WTC11 (cell line): ENCODE data around the gene SPATC1L. TPM values are rescaled to one million over a fixed set of nuclear protein-coding genes. Genes with fewer than 3 reads are reported as not detected.
"Not testable (repeated sequence)": the region's sequence is repeated elsewhere in the genome, so short reads cannot be mapped to it uniquely, and the experiment has no call there.

Experiments used
- ATAC-seq: fragments of 200-7000 bp; cut with Tn5 transposase; 2 replicates; pipeline ENCODE4 v1.10.0; 2021; ENCODE audit warnings: mild to moderate bottlenecking, moderate library complexity
- CTCF ChIA-PET: fragments of 300-600 bp; sonication (Branson Sonifier 250); formaldehyde crosslinking; loops from one replicate; lab custom pipeline; 2021; ENCODE audit warnings: antibody characterized with exemption; lab: Charles Lee
- POLR2A ChIA-PET: fragments of 350-600 bp; sonication (Branson Sonifier 250); formaldehyde crosslinking; loops from one replicate; lab custom pipeline; 2021; ENCODE audit warnings: antibody characterized with exemption; lab: Charles Lee
- DNase-seq: peaks from one replicate; pipeline ENCODE4 v3.0.0; 2021; ENCODE audit warnings: low spot score
- H3K27ac Mint-ChIP-seq: 2 replicates; pipeline ENCODE4 v1.8.0; 2021; ENCODE audit warnings: mixed read lengths
- H3K27me3 Mint-ChIP-seq: 2 replicates; pipeline ENCODE4 v1.8.0; 2021; ENCODE audit warnings: low read depth, mild to moderate bottlenecking, moderate library complexity, mixed read lengths
- H3K36me3 Mint-ChIP-seq: 2 replicates; pipeline ENCODE4 v1.8.0; 2021; ENCODE audit warnings: mixed read lengths
- H3K4me1 Mint-ChIP-seq: 2 replicates; pipeline ENCODE4 v1.8.0; 2022; ENCODE audit warnings: mixed read lengths
- H3K4me3 Mint-ChIP-seq: 2 replicates; pipeline ENCODE4 v1.8.0; 2021; ENCODE audit warnings: mild to moderate bottlenecking, moderate library complexity, mixed read lengths
- H3K9me3 Mint-ChIP-seq: 2 replicates; pipeline ENCODE4 v1.8.0; 2021; ENCODE audit warnings: mixed read lengths
- CREM ChIP-seq: sonication (generic); formaldehyde crosslinking; IDR thresholded peaks from 2 replicates; pipeline ENCODE4 v1.8.1; 2022; ENCODE audit warnings: mild to moderate bottlenecking, missing genetic modification reagents, moderate library complexity
- GRHL2 ChIP-seq: fragments of 250-450 bp; sonication (Bioruptor Pico); IDR thresholded peaks from 2 replicates; pipeline ENCODE4 v1.8.0; 2022; ENCODE audit warnings: mild to moderate bottlenecking, moderate library complexity; ENCODE audit not compliant: insufficient replicate concordance, severe bottlenecking
- HMGA2 ChIP-seq: fragments of 250-450 bp; sonication (Bioruptor Pico); IDR thresholded peaks from 2 replicates; pipeline ENCODE4 v1.4.0; 2021; ENCODE audit warnings: mild to moderate bottlenecking, moderate library complexity
- JAZF1 ChIP-seq: fragments of 250-450 bp; sonication (Bioruptor Pico); IDR thresholded peaks from 2 replicates; pipeline ENCODE4 v1.9.0; 2021; ENCODE audit warnings: moderate library complexity, mild to moderate bottlenecking, inconsistent platforms
- NFATC4 ChIP-seq: fragments of 250-450 bp; sonication (Bioruptor Pico); IDR thresholded peaks from 2 replicates; pipeline ENCODE4 v1.9.0; 2021; ENCODE audit warnings: mild to moderate bottlenecking
- NFYB ChIP-seq: sonication (generic); formaldehyde crosslinking; conservative IDR thresholded peaks from 2 replicates; pipeline ENCODE4 v1.8.0; 2022; ENCODE audit warnings: low read depth, missing genetic modification reagents
- NR1H2 ChIP-seq: sonication (generic); formaldehyde crosslinking; IDR thresholded peaks from 2 replicates; pipeline ENCODE4 v1.9.0; 2021; ENCODE audit warnings: mild to moderate bottlenecking, moderate library complexity, missing genetic modification reagents
- NR3C1 ChIP-seq: sonication (generic); formaldehyde crosslinking; conservative IDR thresholded peaks from 2 replicates; pipeline ENCODE4 v1.8.1; 2023; ENCODE audit warnings: low read depth, mild to moderate bottlenecking, missing genetic modification reagents
- PRRX2 ChIP-seq: fragments of 250-450 bp; sonication (Bioruptor Pico); IDR thresholded peaks from 2 replicates; pipeline ENCODE4 v1.8.0; 2021; ENCODE audit warnings: mild to moderate bottlenecking
- RORB ChIP-seq: fragments of 250-450 bp; sonication (Bioruptor Pico); IDR thresholded peaks from 2 replicates; pipeline ENCODE4 v1.9.0; 2021; ENCODE audit warnings: mild to moderate bottlenecking
- SOX15 ChIP-seq: fragments of 250-450 bp; sonication (Bioruptor Pico); IDR thresholded peaks from 2 replicates; pipeline ENCODE4 v1.9.0; 2021; ENCODE audit warnings: mild to moderate bottlenecking
- ZNF121 ChIP-seq: sonication (generic); formaldehyde crosslinking; IDR thresholded peaks from 2 replicates; pipeline ENCODE4 v1.8.0; 2023; ENCODE audit warnings: missing genetic modification reagents
- ZNF263 ChIP-seq: sonication (generic); formaldehyde crosslinking; IDR thresholded peaks from 2 replicates; pipeline ENCODE4 v1.8.1; 2022; ENCODE audit warnings: low read depth, mild to moderate bottlenecking, moderate library complexity, missing genetic modification reagents
- ZNF317 ChIP-seq: sonication (generic); formaldehyde crosslinking; IDR thresholded peaks from 2 replicates; pipeline ENCODE4 v1.8.1; 2023; ENCODE audit warnings: low read depth, mild to moderate bottlenecking, moderate library complexity, missing genetic modification reagents, borderline replicate concordance
- ZNF416 ChIP-seq: fragments of 250-450 bp; sonication (Bioruptor Pico); IDR thresholded peaks from 2 replicates; pipeline ENCODE4 v1.9.0; 2021; ENCODE audit warnings: mild to moderate bottlenecking, inconsistent platforms
- ZNF532 ChIP-seq: fragments of 250-450 bp; sonication (Bioruptor Pico); IDR thresholded peaks from 2 replicates; pipeline ENCODE4 v1.9.0; 2021; ENCODE audit warnings: mild to moderate bottlenecking, borderline replicate concordance
- total RNA-seq: library from RNA; stranded (reverse); gene quantifications from 3 replicates; pipeline ENCODE4 v1.2.3, GENCODE V29; 2021
- TF ChIP-seq, protein P1 (sequence below): sonication (generic); formaldehyde crosslinking; IDR thresholded peaks from 2 replicates; pipeline ENCODE4 v1.8.1; 2022; ENCODE audit warnings: missing genetic modification reagents, borderline replicate concordance
- TF ChIP-seq, protein P2 (sequence below): sonication (generic); formaldehyde crosslinking; IDR thresholded peaks from 2 replicates; pipeline ENCODE4 v1.8.0; 2023; ENCODE audit warnings: missing genetic modification reagents, mild to moderate bottlenecking, borderline replicate concordance
- TF ChIP-seq, protein P3 (sequence below): fragments of 200-600 bp; IDR thresholded peaks from 2 replicates; pipeline ENCODE4 v1.8.0; 2022; ENCODE audit warnings: antibody characterized with exemption

The SPATC1L gene
- total RNA-seq, 1 experiment from 2014 or later, result 61.7 TPM

DNA sequence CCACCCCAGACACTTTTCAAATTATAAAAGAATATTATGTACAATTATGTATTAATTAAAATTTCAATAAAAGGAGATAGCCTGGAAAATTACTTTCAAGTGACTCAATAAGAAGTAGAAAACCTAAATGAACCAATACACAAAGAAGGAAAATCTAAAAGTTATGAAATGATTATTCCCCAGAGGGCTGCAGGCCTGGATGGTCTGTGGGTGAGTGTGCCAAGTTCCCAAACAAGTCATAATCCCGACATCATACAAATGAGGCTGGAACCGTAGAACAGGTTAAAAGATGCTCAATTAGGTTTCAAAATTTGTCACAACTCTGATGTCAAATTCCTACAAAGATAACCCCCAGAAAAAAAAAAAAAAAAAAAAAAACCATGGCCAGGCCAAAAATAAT lies 12.7 kb downstream of the SPATC1L start:
- Mint-ChIP-seq H3K27me3 (no peaks in the 10 kb centered on the region; the same call in 1 of the 2 replicates), H3K36me3 (peaks cover 24% of the 10 kb centered on the region), H3K4me1 (no peaks in the 10 kb centered on the region), H3K27ac (no peak overlapping the region), H3K4me3 (no peak overlapping the region), H3K9me3 (peaks cover 25% of the 10 kb centered on the region)
- DNase-seq (no peak), ATAC-seq (no peak)
- POLR2A ChIA-PET, result no interaction called here
- CTCF ChIA-PET, result no interaction called here
- TF ChIP-seq SOX15, result no peak
- TF ChIP-seq NFYB (CRISPR knock-in tag), result no peak
- no peak for TF ChIP-seq ZNF532 (CRISPR knock-in tag)
- no peak for TF ChIP-seq NR1H2
- TF ChIP-seq JAZF1 (CRISPR knock-in tag), result no peak
- TF ChIP-seq HMGA2 (CRISPR knock-in tag), result no peak
- no peak for TF ChIP-seq ZNF317 (CRISPR knock-in tag)
- TF ChIP-seq, protein P1, sequence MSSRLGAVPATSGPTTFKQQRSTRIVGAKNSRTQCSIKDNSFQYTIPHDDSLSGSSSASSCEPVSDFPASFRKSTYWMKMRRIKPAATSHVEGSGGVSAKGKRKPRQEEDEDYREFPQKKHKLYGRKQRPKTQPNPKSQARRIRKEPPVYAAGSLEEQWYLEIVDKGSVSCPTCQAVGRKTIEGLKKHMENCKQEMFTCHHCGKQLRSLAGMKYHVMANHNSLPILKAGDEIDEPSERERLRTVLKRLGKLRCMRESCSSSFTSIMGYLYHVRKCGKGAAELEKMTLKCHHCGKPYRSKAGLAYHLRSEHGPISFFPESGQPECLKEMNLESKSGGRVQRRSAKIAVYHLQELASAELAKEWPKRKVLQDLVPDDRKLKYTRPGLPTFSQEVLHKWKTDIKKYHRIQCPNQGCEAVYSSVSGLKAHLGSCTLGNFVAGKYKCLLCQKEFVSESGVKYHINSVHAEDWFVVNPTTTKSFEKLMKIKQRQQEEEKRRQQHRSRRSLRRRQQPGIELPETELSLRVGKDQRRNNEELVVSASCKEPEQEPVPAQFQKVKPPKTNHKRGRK (CRISPR knock-in tag), result no peak
- no peak for TF ChIP-seq ZNF121 (CRISPR knock-in tag)
- TF ChIP-seq NR3C1, result no peak

- H3K27ac Mint-ChIP-seq, DNase-seq, ATAC-seq, CTCF ChIA-PET, H3K27me3 Mint-ChIP-seq, H3K4me3 Mint-ChIP-seq, H3K4me1 Mint-ChIP-seq: not testable (repeated sequence)
- Mint-ChIP-seq H3K36me3 (peaks cover 21% of the 10 kb centered on the region), H3K9me3 (peaks cover 15% of the 10 kb centered on the region)
- POLR2A ChIA-PET, result interaction anchor here (0.6 kb wide), 1 partner anchor 210 kb away, joined by 5 read pairs; no protein-coding TSS in a partner anchor
Measured at GRCh38 chr21:46170436-46171193, 13.6 kb downstream of the SPATC1L start.

DNA sequence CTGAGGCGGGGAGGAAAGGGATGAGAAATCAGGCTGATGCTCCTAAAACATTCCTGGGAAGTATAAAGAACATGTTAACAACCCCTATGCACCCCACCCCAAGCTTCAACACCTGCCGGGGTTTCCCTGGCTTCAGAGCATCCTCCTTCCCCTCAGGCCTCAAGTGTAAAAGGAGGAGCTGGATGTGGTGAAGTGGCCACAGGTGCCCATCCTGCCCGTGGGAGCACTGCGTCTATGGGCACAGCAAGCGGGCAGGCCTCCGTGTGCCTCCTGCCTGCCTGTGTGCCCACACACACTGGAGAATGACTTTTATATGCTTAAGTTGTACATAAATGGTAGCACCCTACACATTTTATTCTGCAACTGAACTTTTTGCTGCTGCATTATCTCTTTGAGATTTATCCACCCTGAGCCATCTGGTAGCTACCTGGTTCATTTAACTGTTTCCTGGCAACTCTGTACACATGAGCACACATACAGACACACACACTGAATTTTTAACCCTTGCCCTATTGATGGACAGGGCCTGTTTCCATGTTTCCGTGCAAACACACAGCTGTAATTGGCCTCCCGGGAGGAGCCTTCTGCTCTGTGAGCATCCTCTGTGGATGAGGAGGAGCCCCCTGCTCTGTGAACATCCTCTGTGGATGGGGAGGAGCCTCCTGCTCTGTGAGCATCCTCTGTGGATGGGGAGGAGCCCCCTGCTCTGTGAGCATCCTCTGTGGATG lies 15.4 kb downstream of the SPATC1L start:
- H3K9me3 Mint-ChIP-seq, result no peaks in the 10 kb centered on the region
- TF ChIP-seq PRRX2 (CRISPR knock-in tag), result no peak
- no peak for TF ChIP-seq CREM (CRISPR knock-in tag)
- TF ChIP-seq RORB (CRISPR knock-in tag), result no peak
- TF ChIP-seq, protein P2, sequence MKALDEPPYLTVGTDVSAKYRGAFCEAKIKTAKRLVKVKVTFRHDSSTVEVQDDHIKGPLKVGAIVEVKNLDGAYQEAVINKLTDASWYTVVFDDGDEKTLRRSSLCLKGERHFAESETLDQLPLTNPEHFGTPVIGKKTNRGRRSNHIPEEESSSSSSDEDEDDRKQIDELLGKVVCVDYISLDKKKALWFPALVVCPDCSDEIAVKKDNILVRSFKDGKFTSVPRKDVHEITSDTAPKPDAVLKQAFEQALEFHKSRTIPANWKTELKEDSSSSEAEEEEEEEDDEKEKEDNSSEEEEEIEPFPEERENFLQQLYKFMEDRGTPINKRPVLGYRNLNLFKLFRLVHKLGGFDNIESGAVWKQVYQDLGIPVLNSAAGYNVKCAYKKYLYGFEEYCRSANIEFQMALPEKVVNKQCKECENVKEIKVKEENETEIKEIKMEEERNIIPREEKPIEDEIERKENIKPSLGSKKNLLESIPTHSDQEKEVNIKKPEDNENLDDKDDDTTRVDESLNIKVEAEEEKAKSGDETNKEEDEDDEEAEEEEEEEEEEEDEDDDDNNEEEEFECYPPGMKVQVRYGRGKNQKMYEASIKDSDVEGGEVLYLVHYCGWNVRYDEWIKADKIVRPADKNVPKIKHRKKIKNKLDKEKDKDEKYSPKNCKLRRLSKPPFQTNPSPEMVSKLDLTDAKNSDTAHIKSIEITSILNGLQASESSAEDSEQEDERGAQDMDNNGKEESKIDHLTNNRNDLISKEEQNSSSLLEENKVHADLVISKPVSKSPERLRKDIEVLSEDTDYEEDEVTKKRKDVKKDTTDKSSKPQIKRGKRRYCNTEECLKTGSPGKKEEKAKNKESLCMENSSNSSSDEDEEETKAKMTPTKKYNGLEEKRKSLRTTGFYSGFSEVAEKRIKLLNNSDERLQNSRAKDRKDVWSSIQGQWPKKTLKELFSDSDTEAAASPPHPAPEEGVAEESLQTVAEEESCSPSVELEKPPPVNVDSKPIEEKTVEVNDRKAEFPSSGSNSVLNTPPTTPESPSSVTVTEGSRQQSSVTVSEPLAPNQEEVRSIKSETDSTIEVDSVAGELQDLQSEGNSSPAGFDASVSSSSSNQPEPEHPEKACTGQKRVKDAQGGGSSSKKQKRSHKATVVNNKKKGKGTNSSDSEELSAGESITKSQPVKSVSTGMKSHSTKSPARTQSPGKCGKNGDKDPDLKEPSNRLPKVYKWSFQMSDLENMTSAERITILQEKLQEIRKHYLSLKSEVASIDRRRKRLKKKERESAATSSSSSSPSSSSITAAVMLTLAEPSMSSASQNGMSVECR (CRISPR knock-in tag), result no peak
- no peak for TF ChIP-seq GRHL2 (CRISPR knock-in tag)
- no peak for TF ChIP-seq ZNF263 (CRISPR knock-in tag)
- no peak for TF ChIP-seq NR1H2
- no peak for TF ChIP-seq ZNF416
- TF ChIP-seq, protein P3, sequence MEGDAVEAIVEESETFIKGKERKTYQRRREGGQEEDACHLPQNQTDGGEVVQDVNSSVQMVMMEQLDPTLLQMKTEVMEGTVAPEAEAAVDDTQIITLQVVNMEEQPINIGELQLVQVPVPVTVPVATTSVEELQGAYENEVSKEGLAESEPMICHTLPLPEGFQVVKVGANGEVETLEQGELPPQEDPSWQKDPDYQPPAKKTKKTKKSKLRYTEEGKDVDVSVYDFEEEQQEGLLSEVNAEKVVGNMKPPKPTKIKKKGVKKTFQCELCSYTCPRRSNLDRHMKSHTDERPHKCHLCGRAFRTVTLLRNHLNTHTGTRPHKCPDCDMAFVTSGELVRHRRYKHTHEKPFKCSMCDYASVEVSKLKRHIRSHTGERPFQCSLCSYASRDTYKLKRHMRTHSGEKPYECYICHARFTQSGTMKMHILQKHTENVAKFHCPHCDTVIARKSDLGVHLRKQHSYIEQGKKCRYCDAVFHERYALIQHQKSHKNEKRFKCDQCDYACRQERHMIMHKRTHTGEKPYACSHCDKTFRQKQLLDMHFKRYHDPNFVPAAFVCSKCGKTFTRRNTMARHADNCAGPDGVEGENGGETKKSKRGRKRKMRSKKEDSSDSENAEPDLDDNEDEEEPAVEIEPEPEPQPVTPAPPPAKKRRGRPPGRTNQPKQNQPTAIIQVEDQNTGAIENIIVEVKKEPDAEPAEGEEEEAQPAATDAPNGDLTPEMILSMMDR, result no peak
- no peak for TF ChIP-seq NR3C1
- no peak for TF ChIP-seq NFATC4

More for the DNA sequence above, 15.4 kb downstream of the SPATC1L start:
- Mint-ChIP-seq H3K4me3 (no peak overlapping the region), H3K27ac (no peak overlapping the region), H3K27me3 (no peaks in the 10 kb centered on the region), H3K36me3 (peaks cover 21% of the 10 kb centered on the region), H3K4me1 (no peaks in the 10 kb centered on the region)
- POLR2A ChIA-PET, result interaction anchor here (0.6 kb wide), 1 partner anchor 141 kb away, joined by 5 read pairs; no protein-coding TSS in a partner anchor
- ATAC-seq (no peak), DNase-seq (no peak)
- CTCF ChIA-PET, result no interaction called here
